Urinary bladder (tissue), 4 donors: ENCODE data around the gene DAZAP1. TPM values are rescaled to one million over a fixed set of nuclear protein-coding genes. Genes with fewer than 3 reads are reported as not detected.

Experiments used
- DNase-seq: peaks from one replicate; pipeline ENCODE4 v3.0.0-alpha.2; 2015; ENCODE audit errors: extremely low spot score
- H3K27ac ChIP-seq: one replicate; pipeline ENCODE4 v1.5.1; 2013; ENCODE audit warnings: low read depth, mild to moderate bottlenecking, moderate library complexity
- H3K36me3 ChIP-seq: one replicate; pipeline ENCODE4 v1.6.1; 2013; ENCODE audit warnings: mild to moderate bottlenecking, moderate library complexity; ENCODE audit not compliant: insufficient read depth
- H3K4me1 ChIP-seq: one replicate; pipeline ENCODE4 v1.6.1; 2013; ENCODE audit warnings: mild to moderate bottlenecking, moderate library complexity; ENCODE audit not compliant: insufficient read depth
- H3K4me3 ChIP-seq: one replicate; pipeline ENCODE4 v1.5.1; 2013; ENCODE audit warnings: low read depth, low read length
- WGBS: extraction: QIAGEN DNeasy Blood & Tissue Kit; methylation state at CpG from one replicate; pipeline ENCODE4 v1.1.7; 2013; 5-methylcytosine and 5-hydroxymethylcytosine counted together
- polyA plus RNA-seq: library from polyadenylated mRNA; stranded (reverse); fragments of 200-250 nt; gene quantifications from one replicate; pipeline ENCODE4 v1.2.3, GENCODE V29; 2013
- total RNA-seq: library from RNA; depleted of rRNA; stranded (reverse); fragments of >200 nt; gene quantifications from one replicate; pipeline ENCODE4 v1.2.3, GENCODE V29; 2014
- donor health status: healthy with polysubstance abuse.
- donor health status: healthy.

Gene DAZAP1
- total and polyA plus RNA-seq, 2 donors, result 37.0 to 71.5 TPM

DNA sequence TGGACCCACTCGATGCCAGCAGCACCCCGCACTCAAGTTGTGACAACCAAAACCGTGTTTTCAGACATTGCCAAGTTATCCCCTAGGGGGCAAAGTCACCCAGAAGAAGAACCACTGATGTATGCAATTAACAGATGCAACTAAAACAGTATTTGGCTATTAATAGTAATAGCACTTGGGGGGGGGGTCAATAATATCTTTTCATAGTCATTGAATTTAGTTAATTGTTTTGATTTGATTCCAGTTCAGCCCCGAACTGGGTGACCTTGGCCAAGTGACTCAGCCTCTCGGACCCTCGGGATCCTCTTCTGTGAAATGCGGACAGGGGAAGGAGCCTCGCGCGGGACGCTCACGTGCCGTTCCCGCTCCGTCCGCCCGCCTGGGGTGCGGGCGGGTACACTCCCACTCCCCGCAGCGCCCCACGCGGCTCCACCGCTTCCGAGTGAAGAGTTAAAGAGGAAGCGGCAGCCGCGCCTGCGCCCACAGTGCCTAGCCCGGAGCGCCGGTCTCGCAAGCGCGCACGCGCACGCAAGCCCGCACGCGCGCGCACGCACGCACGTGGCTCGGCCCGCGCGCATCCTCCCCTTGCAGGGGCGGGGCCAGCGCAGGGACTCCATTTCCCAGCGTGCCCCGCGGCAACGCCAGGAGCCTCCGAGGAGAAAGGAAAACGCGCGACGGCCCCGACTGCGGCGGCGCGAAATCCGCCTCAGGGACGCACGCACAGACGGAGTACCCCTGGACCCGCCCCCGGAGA lies 435 bp upstream of the DAZAP1 start:
- peak overlapping the region; percentile 40 for H3K4me3 ChIP-seq
- under 1% methylated on average over 72 of the region's 72 CpGs for WGBS
- no peaks in the 10 kb centered on the region for H3K36me3 ChIP-seq
- peak overlapping the region; percentile 52 for H3K27ac ChIP-seq
- DNase-seq, result peak; percentile 92
- peaks cover 2% of the 10 kb centered on the region for H3K4me1 ChIP-seq

GRCh38 chr19:1408300-1409203 lies 1.2 kb downstream of the DAZAP1 start:
- H3K4me3 ChIP-seq, result peak overlapping the region; percentile 97
- under 1% methylated on average over 69 of the region's 69 CpGs for WGBS
- no peak for DNase-seq
- H3K4me1 ChIP-seq, result peaks cover 2% of the 10 kb centered on the region
- H3K27ac ChIP-seq, result peak overlapping the region; percentile 91
- H3K36me3 ChIP-seq, result no peaks in the 10 kb centered on the region

GRCh38 chr19:1409204-1410005 lies 2.0 kb downstream of the DAZAP1 start:
- H3K4me3 ChIP-seq, result peak overlapping the region; percentile 97
- H3K4me1 ChIP-seq, result peaks cover 2% of the 10 kb centered on the region
- WGBS, result 62% methylated on average over 33 of the region's 33 CpGs
- no peaks in the 10 kb centered on the region for H3K36me3 ChIP-seq
- no peak for DNase-seq
- H3K27ac ChIP-seq, result no peak overlapping the region

- Histone ChIP-seq H3K4me3 (no peak overlapping the region), H3K27ac (no peak overlapping the region), H3K36me3 (no peaks in the 10 kb centered on the region), H3K4me1 (peaks cover 2% of the 10 kb centered on the region)
- WGBS, result 77% methylated on average over 23 of the region's 23 CpGs
- no peak for DNase-seq
These were observed 2.9 kb downstream of the DAZAP1 start for GRCh38 chr19:1410136-1410786.

- H3K4me1 ChIP-seq, result peaks cover 2% of the 10 kb centered on the region
- WGBS, result 81% methylated on average over 9 of the region's 9 CpGs
- no peak overlapping the region for H3K27ac ChIP-seq
- DNase-seq, result no peak
- H3K4me3 ChIP-seq, result no peak overlapping the region
- no peaks in the 10 kb centered on the region for H3K36me3 ChIP-seq
These were observed 3.4 kb downstream of the DAZAP1 start for GRCh38 chr19:1410789-1411188.

DNA sequence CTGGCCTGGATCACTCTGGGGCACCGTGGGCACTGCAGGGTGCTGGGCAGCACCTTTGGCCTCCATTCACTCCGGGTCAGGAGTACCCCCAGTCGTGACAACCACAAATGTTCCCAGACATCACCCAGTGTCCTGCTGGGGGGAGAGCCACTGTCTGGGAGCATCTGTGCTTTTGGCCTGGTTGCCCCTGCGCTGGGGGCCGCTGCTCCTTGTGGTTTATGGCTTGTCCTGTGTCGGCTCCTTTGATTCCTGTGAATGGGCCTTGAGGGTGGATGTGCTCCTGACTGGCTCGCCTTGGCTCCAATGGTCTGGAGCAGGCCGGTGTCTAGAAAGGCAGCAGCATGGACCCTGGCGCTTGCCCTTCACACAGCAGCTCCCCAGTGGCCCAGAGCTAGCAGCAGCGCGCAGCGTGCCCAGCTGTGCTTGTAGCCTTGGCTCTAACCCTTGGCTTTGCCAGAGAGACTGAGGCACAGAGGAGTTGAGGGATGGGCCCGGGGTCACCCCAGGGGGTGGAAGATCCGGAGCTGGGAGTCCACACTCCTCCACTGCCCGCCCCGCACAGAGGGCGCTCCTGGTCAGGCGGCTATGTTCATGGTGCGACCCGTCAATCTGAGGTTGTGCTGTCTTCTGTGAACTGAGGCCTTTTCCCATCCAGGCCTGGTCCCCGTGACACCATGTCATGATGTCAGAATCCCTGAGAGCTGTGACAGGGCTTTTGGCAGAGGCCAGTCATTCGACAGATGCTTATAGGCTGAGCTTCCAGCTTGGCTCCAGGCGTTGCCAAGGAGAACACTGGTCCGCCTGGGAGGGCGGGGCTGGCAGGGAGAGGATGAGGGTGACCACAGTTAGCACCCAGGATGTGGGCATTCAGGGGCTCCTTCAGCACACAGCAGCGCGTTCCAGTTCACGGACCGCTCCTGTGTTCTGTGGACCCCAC lies 4.1 kb downstream of the DAZAP1 start:
- H3K4me3 ChIP-seq, result no peak overlapping the region
- H3K27ac ChIP-seq, result no peak overlapping the region
- WGBS, result 72% methylated on average over 29 of the region's 29 CpGs
- no peak for DNase-seq
- no peaks in the 10 kb centered on the region for H3K36me3 ChIP-seq
- H3K4me1 ChIP-seq, result peaks cover 5% of the 10 kb centered on the region

GRCh38 chr19:1412323-1412923 lies 5.0 kb downstream of the DAZAP1 start:
- no peak for DNase-seq
- 76% methylated on average over 21 of the region's 21 CpGs for WGBS
- Histone ChIP-seq H3K36me3 (no peaks in the 10 kb centered on the region), H3K27ac (no peak overlapping the region), H3K4me3 (no peak overlapping the region), H3K4me1 (peaks cover 5% of the 10 kb centered on the region)

DNA sequence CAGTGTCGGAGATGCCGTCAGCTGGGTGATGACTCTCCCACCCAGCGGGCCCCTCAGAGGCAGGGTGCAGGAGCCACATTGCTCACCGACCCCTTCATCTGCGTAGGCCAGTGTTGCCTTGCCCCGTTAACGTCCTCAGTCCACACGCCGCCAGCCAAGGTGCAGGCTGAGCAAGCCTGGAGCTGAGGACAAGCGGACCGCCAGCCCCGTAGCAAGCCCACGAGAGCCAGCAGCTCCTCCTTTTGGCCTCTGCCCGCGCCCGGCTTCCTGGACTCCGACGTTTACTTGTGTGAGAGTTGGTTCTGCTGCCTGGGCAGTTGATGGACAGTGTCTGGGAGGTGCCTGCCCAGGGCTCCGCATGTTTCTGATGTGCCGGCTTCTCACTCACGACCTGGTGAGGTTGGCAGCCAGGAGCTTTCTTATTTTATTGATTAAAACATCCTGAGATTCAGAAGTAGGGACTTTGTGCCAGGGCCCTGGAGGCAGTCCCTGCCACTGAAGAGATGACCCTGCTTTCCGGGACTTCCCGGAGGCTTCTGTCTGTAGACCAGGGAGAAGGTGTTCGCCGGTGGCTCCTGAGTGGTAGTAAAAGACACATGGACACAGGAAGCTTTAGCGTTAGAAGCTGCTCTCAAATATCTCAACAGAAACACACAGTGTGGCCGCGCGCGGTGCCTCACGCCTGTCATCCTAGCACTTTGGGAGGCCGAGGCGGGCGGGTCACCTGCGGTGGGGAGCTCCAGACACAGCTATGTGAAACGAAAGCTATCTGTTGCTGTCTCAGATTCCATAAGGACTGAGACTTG lies 5.8 kb downstream of the DAZAP1 start:
- 81% methylated on average over 36 of the region's 36 CpGs for WGBS
- H3K4me1 ChIP-seq, result peaks cover 5% of the 10 kb centered on the region
- no peak overlapping the region for H3K27ac ChIP-seq

DNA sequence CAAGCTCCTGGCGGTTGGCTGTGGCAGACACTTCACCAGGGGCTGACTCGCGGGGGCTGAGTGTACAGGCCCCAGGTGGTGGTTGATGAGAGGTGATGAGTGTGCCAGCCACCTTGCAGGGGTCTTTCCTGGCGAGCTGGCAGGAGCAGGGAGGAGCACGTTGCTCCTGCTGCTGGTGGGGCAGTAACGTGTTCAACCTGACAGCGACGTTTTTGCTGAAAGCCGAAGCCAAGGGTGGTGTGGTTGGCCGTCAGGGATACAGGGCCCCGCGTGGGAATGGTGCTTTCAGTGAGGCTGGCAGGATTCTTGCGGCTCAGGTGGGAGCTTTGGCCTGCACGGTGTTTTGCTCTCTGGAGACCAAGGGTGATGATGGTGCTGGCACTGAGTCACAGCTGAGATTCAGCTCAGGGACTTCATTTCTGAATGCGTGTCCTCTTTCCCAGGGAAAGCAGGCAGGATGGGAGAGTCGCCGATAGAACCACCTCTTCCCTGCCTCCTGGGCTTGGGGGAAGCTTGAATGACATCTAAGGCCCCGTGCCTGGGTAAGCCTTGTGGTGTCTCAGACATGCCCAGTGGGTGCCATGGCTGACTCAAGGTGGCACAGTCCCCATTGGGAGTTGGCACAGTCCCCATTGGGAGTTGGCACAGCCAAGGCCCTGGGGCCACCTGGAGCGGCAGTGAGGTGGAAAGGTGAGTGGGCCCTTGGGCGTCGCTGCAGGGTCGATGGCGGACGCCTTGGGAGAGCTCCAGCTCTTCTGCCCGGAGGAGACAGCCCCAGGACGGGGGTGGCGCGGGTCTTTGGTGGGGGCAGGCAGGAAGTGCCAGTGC lies 8.8 kb downstream of the DAZAP1 start:
- H3K27ac ChIP-seq, result peak overlapping the region; percentile 85
- peaks cover 2% of the 10 kb centered on the region for H3K36me3 ChIP-seq
- no peak overlapping the region for H3K4me3 ChIP-seq
- peaks cover 3% of the 10 kb centered on the region for H3K4me1 ChIP-seq
- DNase-seq, result no peak
- 68% methylated on average over 28 of the region's 28 CpGs for WGBS

More for the DNA sequence above, 5.8 kb downstream of the DAZAP1 start:
- Histone ChIP-seq H3K36me3 (no peaks in the 10 kb centered on the region), H3K4me3 (no peak overlapping the region)
- no peak for DNase-seq

- no peak overlapping the region for H3K4me3 ChIP-seq
- peaks cover 2% of the 10 kb centered on the region for H3K36me3 ChIP-seq
- H3K4me1 ChIP-seq, result peaks cover 3% of the 10 kb centered on the region
- 83% methylated on average over 21 of the region's 21 CpGs for WGBS
- DNase-seq, result no peak
- H3K27ac ChIP-seq, result no peak overlapping the region
These were observed 9.8 kb downstream of the DAZAP1 start for GRCh38 chr19:1417145-1417544.
